ENCODE results near the gene CNGA3.
"Not testable (repeated sequence)": the region's sequence is repeated elsewhere in the genome, so short reads cannot be mapped to it uniquely, and the experiment has no call there.

Gene CNGA3

DNA sequence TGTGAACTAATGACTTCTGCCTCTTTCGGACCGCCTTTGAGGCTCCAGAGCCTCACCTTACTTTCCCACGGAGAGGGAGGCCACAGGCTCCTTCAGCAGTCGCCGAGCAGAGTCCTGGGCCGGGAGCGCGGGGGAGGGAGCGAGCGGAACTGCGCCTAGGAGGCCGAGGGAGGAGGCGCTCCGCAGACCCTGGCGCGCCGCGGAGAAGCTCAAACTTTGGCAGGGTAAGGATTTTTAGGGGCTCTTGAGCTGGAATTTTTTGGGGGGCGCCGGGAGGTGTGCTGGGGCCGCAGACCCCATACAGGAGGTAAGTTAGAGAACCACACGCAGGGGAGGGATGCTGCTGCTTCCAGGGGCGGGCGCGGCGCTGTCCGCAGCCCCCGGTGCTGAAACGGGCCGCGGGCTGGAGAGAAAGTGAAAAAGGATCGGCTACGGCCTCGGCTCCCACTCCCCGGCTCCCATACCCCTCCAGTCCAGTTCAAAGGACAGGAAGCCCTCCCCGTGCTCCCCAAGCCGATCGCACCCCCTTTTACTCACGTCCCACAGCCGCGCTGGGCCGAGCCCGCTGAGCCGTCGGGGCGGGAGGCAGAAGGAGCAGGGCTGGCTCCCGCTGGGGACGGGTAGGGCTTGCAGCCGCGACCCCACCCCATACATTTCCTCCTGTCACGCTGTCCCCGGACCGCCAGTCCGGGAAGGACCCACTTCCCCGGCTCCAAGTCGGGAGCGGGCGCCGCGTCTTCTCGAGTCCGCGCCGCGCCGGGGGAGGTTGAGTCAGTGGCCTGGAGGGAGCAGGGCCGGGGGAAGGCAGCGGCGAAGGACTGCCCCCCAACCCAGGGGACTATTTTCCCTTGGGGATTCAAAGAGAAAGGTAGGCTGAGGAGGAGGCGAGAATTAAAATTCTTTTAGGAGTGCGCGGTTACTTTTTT lies at the start of gene CNGA3:
Gene CNGA3, plus strand, starts transcription at position 146 of the 926 bp plus-strand sequence. CDS start 23,520 bp downstream, outside the sequence.
- DNase-seq (ENCODE audit: low read depth): no peak

DNA sequence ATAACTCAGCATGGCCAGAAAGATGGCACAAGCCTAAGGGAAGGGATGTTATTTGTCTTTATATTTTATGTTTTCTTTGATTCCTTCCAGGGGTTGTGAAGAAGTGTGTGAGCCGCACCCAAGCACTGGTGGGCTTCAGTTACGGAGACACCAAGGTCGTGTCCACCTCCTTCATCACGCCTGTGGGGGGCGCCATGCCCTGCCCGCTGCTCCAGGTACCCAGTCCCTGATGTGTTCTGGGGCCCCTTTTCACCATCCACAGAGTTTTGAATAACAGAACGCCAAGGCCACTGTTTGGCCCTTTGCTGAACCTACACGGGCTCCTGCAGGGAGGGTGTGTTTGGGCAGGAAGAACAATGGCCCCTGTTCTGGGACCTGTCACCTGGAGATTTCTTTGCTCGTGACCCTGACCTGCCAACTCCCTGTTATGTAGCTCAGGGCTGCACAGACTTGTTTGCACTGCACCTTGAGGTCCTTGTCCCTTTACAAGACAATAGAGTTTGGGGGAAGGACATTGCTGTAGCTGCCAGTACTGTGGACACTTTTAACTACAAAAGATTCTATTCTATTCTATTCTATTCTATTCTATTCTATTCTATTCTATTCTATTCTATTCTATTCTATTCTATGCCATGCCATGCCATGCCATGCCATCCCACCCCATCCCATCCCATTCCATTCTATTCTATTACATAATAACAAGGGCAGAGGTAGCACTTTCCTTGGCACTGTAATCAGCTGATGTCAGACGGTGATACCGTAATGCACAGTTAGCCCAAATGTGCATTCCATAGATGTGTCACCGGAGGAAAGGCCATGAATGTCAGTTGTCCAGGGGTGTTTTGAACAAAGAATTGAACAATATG lies 48.2 kb upstream of the CNGA3 start:
- DNase-seq (ENCODE audit: low read depth): no peak

DNA sequence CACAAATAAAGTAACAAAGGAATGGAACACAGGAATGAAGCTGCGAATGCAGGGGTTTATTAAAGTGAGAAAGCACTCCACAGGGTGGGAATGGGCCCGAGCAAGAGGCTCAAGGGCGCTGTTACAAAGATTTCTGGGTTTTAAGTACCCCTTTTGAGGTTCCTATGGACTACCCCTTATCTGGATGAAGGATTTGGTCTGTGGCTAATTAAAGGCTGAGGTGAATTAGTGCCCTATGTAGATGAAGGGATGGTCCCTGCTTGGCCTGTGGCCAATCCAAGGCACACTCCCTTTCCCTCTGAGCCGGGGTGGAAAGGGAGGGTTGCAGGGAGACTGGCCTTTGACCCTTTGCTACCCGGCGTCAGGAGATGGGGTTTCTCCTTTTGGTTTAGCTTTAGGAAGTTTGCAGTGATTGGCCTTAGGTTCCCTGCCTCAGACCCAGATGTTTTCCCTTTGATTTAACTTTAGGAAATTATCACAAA lies 47.5 kb upstream of the CNGA3 start:
- DNase-seq (ENCODE audit: low read depth): no peak

DNA sequence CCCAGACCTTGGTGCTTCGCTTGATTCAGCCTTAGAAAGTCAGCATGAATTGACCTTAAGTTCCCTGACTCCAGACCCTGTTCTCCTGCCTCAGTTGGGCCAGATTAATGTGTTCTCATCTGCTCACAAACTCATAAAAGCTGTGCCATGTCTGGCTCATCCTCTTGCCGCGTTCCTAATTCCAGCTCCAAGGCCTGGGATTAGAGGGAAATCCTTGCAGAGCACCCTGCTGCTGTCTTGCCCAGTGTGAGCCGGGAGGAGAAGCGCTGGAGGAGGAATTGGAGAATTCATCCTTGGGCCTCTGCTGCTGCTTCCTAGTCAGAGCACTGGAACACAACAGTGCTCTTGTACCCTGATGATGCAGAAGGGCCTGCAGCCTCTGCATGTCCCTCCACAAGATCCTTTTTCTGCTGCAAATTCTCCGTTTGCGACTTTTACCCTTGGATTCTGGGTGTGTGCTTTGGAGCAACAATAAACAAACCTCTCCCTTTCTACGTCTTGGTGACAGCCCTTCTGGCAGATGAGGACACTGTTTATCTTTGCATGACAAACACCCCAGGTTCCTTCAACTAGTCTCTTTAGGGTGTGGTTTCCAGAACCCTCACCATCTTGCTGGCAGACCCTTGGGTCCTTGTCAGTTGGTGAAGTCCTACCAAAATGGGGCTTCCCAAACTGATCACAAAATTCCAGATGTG lies 46.9 kb upstream of the CNGA3 start:
- DNase-seq (ENCODE audit: low read depth): no peak

DNA sequence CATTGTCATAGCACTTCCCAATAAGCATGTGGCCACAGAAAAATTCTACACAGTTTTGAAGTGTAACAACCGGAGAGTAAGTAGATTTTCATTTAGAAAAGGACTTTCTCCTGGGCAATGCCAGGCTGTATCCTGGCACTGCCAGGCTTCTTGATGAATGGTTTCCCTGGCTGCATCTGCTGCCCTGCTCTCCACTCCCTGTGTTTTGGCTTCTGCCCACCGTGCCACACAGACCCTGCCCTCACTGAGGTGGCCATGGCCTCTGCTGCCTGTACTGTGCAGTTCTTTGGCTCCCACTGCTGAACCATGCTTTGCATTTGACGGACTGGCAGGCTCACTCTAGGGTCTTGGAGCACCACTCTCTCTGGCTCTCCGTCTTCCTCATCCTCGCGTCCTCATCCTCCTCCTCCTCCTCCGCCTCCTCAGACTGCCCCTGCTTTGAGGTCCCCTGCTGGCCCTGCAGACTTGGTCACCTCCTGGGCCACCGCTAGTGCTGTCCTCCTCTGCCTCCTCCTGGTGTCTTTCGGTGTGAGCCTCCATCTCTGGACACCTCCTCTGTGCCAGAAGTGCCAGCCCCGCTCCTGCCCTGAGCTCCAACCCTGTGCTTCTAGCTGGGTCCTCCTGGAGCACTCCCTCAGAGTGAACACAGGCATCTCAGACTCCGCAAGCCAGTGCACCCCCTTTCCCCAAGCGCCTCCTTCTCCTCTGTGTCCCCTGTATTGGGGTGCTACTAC lies 45.9 kb upstream of the CNGA3 start:
- DNase-seq (ENCODE audit: low read depth): no peak

DNA sequence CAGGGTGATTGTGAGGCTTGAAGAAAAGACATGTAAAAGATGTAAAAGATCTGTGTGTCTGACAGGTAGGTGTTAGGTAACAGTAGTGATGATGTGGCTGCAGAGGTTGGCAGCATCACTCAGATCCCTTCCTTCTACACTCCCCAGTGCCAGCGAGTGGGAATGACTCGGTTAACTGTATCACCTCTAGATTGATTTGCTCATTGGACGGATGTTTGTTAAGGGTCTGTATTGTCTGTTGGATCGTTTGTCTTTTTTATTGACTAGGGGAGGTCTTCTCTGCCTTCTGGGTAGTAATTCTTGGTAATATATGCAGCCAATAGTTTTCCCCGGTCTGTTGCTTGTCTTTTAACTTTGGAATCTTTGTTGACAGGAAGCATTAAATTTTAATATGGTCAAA lies 44.8 kb upstream of the CNGA3 start:
- DNase-seq (ENCODE audit: low read depth): no peak

DNA sequence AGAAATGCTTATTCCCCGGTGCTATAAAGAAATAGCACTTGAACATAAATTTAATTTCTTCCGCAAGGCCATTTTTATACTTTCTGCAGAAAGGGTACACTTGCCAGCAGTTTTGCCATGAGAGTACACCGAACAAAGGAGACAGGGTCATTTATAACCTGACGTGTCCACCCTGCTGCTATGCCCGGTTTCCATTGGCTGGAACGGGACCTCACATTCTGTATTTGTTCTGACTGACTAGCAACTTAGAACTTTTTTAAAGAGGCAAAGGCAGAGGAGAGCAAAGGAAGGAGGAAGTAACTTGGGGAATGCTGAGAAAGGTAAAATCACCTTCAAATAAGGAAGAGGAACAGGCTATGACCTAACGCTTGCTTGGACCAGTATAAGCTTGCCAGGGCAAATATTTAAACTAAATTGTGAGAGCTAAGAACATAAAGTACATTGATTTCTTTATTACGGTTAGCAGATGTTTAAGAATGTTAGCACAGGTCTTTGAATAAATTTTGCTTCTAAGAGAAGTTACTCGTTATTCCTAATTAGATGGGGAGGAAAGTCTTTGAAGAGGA lies 39.0 kb upstream of the CNGA3 start:
- DNase-seq (ENCODE audit: low read depth): not testable (repeated sequence)

DNA sequence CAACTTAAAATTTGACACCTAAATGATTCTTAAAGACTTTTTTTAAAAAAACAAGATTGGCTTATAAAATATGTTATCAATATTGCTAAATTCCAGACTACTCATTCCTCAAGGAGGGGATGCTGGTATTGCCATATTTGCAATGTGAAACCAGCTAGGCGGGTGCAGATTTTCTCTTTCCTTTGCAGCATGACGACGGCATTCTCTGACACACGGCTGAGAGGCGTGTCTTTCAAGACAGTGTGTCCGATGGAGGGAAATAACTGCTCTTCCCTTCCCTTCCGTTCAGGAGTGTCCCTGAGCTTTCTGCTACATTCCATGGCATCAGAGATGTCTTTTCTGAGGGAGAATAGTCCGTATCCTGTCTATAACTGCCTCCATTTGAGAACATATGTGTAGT lies 38.2 kb upstream of the CNGA3 start:
- no peak for DNase-seq (ENCODE audit: low read depth)

DNA sequence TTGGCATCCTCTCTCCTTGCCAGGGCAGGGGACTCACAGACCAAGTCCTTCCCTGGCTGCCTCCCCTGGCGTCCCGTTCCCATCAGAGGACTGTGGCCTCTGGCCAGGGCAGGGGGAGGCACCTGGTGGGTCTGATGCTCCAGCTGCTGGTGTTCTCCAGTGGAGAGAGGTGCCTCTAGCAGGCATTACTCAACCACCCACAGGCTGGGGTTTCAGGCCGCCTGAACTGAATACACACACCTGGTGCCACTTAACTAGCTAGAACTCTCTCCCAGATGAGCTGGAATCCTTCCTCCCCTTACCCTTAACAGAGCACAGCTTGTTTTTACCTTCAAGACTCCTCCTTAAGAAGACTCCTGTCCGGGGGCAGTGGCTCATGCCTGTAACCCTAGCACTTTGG lies 37.7 kb upstream of the CNGA3 start:
- DNase-seq (ENCODE audit: low read depth): no peak

DNA sequence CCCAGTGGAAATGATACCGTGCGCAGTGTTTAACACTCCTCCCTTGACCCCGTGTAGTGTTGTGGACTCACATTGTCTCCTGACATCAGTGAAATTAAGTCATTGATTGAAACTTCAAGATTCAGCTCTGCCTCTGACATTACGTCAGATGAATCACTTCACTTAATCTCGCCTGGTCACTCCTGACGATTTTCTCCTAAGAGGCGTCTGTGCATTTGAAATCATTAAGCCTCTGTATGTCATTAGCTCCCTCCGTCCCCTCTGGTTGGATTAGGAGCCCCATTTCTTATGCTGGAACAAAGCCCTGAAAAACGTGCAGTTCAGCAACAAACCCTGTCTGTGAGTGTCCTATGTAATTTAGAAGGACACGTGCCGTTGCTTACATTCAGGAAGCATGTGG lies 36.7 kb upstream of the CNGA3 start:
- DNase-seq (ENCODE audit: low read depth): no peak

DNA sequence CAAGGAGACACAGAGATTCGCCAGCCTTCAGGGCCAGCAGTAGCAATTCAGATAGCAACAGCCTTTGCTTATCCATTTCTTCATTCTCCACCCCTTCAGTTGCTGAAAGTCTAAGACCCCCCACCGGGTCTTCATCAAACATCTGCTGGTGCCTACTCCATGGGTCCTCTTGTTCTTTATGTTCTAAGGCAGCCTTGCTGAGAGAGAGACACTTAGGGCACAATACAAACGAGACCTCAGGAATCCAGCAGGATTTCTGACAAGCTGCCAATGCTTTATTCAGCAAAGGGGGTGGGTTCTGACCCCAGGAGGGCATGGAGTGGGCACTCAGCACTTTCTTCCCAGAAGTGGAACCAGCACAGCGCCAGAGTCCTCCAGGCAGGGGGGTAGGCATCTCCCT lies 36.2 kb upstream of the CNGA3 start:
- no peak for DNase-seq (ENCODE audit: low read depth)

DNA sequence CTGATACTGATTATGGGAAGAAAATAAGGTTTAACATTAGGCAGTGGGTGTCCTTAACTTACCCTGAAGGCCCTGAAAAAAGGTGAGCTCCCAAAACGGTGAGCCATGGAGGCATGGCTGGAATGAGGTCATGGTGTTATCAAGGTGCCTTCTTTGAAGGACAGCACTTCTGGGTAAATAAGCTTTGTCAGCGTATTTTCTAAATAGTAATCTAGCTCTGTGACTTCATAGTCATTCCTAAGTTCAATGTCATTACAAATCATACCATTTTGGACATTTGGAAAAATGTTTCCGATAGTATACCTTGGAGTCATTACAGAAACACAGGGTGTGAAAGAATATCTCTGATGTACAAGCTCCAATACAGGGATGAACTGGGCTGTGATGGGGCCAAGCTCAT lies 35.2 kb upstream of the CNGA3 start:
- DNase-seq (ENCODE audit: low read depth): no peak

DNA sequence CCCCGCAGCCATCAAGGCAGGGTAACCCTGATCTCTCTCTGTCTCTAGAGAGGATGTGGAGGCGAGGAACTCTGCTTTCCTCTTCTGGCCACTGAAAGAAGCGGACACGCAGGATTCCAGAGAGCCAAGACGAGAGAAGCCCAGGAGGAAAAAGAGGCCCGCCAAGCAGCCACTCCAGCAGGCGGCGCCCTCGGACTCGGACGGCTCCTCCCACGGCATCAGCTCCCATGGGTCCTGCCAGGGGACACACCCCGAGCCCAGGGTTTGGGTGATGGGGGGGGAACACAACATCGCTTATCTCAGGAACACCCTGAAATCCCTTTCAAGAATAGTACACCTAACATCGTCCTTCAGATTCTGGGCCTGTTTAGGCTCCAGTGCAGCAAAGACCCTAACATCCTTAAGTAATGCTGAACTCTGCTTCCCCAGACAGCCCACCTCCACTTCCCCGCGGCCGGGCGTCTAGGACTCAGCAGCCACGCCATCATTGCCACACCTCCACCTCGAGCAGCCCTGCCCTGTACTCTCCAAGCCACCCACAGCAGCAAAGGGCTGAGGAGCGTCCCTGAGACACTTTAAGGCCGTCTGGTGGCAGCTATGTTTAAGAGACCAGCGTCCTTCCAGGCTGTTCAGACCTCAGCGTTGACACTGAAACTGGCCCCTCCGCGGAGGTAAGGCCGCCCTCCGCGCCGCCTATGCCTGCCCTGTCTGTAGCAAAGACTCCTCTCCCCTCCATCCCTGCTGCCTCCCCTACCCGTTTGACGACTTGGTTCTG lies 34.3 kb upstream of the CNGA3 start:
- no peak for DNase-seq (ENCODE audit: low read depth)

DNA sequence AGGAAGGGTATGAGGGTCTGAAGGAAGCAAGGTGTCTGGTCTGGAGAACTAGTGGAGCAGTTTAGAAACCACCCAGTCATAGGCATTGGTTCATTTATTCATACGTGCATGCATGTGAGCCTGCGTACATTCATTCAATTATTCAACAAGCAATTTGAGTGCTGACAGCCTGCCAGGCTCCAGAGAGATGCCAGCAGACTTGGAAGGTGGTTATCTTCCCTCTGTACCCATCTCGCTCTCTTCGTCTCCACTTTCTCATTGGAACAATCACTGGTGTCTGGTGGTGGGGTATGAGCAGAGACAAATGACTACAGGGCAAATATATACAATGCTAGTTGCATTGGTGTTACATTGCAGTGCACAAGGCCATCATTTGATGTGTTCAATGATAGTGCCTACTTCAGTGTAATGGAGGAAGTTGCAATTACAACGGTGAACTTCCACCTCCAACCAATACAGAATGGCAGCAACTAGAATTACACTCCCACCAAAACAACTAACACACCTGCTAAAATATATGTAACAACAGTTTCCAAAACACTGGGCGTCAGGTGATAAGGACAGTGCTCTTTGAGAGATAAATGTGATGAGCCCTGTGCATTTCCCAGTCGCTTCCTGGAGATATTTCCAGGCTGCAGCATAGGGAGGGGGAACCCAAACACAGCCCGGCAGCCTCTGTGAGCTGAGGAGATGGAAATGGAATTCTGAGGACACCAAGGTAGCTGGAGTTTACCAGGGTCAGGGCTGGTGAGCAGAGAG lies 32.6 kb upstream of the CNGA3 start:
- DNase-seq (ENCODE audit: low read depth): no peak

DNA sequence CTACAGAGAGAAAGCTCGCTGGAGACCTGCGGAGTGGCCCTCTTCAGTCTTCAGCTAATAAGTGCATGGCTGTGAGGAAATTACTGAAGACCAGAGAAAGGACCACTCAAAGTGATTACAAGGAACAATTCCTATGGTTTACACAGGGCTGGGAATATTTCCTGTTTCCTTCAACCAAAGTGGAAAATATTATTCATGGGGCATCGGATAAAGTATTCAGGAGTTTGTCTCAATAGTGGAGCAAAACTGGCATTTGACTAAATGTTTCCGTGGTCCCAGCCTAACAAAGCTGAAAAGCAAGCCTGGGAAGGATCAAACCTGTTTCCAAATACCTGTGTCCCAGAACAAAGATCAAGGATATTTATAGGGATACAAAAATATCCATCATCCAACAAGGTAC lies 32.0 kb upstream of the CNGA3 start:
- DNase-seq (ENCODE audit: low read depth): no peak

DNA sequence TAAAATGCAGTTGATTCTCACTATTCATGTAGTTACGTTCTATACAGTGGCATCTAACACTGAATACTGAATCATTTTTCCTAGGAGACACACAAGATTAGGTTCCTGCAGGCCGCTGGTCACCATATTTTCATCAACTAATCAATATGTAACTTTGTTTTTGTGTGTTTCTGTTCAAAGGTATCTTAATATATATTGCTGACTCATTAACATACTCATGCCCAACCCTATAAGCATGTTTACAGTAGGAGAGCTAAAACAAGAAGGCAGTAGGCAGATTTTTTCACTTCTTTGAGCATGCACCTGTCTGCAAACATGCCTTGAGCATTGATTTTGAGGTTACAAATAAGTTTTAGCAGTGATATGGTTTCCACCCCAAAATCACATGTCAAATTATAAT lies 30.3 kb upstream of the CNGA3 start:
- DNase-seq (ENCODE audit: low read depth): no peak

DNA sequence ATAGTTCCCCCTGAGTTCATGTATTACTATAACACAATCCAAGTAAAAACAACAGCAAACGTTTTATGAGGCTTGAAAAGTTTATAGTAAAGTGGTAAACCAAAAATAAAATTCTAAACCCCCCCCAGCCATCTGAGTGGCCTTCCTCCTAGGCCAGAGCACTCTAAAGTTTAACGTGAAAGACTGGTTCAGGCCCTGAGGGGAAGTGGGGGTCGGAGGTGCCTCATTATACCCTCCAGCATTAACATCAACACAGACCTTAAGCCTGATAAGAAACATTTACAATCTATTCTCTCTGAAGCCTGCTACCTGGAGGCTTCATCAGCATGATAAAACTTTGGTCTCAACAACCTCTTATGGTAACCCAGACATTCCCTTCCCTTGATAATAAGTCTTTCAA lies 29.0 kb upstream of the CNGA3 start:
- DNase-seq (ENCODE audit: low read depth): no peak

DNA sequence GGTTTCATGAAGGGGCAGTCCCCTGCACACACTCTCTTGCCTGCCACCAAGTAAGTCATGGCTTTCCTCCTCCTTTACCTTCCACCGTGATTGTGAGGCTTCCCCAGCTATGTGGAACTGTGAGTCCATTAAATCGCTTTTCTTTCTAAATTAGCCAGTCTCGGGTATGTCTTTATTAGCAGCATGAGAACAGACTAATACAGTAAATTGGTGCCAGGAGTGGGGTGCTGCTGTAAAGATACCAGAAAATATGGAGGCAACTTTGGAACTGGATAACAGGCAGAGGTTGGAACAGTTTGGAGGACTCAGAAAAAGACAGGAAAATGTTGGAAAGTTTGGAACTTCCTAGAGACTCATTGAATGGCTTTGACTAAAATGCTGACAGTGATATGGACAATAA lies 26.1 kb upstream of the CNGA3 start:
- not testable (repeated sequence) for DNase-seq (ENCODE audit: low read depth)

DNA sequence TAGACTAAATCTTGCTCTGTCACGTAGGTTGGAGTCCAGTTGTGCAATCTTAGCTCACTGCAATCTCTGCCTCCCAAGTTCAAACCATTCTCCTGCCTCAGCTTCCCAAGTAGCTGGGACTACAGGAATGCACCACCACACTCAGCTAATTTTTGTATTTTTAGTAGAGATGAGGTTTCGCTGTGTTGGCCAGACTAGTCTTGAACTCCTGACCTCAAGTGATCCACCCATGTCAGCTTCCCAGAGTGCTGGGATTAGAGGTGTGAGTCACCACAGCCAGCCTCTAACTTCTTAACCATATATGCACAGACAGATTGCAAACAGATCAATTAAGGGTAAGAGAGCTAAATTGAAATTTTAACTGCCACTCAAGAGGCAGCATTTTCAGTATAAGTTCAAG lies 22.1 kb upstream of the CNGA3 start:
- no peak for DNase-seq (ENCODE audit: low read depth)

DNA sequence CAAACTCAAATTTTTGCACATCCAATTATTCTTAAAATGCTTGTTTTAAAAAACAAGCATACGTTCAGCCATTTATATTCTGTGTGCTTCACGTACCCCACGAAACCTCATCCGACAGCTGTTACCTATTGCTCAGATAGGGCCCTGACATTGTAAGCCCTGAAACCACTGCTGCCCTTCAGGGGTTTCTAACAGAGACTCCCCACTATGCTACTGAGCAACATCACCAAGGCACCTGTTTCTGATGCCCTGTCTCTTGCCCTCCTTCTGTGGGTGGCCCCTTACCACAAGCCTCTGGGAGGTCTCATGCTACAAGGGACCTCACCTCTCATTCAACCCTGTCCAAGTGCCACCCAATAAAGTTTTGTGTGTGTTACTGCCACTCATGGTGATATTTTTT lies 18.5 kb upstream of the CNGA3 start:
- no peak for DNase-seq (ENCODE audit: low read depth)
